ENCODE data around the gene FAR2. TPM values are rescaled to one million over a fixed set of nuclear protein-coding genes. Genes with fewer than 3 reads are reported as not detected.
"Not testable (repeated sequence)": the region's sequence is repeated elsewhere in the genome, so short reads cannot be mapped to it uniquely, and the experiment has no call there.

The FAR2 gene
- polyA plus RNA-seq, 3 donors = 1.5 to 5.7 (median 4.4) TPM

GRCh38 chr12:29337325-29337724 lies 188.2 kb downstream of the FAR2 start:
- WGBS, 3 donors = 86 to 98% (median 91%) methylated on average over 1 of the region's 1 CpG
- H3K27ac ChIP-seq (ENCODE audit: low read depth, low read length) = no peak overlapping the region

GRCh38 chr12:29343022-29343799 lies 194.1 kb downstream of the FAR2 start:
- no peak overlapping the region for H3K27ac ChIP-seq (ENCODE audit: low read depth, low read length)

DNA sequence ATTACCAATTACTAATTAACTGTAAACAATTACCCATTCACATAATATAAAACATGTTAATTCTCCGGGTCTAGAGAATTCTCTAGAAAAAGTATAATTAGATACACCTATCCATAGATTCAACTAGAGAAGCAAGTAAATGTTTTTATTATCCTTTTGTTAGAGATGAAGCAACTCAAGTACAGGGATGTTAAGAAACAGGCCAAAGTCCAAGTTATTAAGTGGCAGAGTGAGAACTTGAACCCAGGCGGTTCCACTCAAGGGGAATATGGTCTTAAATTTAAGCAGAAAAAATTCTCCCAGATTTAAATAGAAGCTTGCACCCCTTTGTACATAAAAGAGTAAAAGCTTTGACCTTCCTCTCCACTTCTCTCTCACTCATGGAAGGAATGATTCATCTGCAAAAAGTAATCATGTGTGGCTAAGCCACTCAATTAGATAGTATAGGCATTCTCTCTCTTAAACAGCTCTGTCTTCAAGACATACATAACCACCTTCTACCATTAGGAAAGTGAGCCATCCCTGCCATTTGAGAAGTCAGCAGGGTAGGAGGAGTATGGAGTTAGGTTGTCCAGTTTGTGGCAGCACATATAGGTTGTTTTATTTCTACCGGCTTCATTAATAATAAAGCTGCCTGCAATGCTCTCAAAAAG lies 197.8 kb downstream of the FAR2 start:
- whole genome bisulfite sequencing, 3 donors = 97 to 100% (median 99%) methylated on average over 3 of the region's 3 CpGs
- H3K27ac ChIP-seq (ENCODE audit: low read depth, low read length) = no peak overlapping the region

More at GRCh38 chr12:29343022-29343799, 194.1 kb downstream of the FAR2 start:
- WGBS, 3 donors = 84 to 90% (median 88%) methylated on average over 2 of the region's 2 CpGs

DNA sequence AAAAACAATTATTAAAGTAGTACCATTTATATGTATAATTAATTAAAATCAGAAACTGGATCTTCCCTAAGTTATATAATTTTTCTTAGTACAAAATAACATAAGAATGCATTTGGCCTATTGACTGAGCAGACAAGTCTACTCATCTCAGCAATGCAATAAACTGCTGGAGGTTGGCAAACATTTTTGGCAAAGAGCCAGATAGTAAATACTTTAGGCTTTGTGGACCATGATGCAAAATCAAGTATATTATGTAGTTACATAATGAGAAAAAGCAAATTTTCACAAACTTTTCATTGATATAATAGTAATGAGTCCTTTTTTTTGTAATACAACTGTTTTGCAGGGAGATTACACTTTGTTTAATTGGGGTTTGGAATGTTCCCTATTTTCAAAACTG lies 201.0 kb downstream of the FAR2 start:
- H3K27ac ChIP-seq (ENCODE audit: low read depth, low read length) = no peak overlapping the region

GRCh38 chr12:29354954-29355353 lies 205.9 kb downstream of the FAR2 start:
- WGBS, 3 donors = 91 to 98% (median 92%) methylated on average over 1 of the region's 1 CpG
- no peak overlapping the region for H3K27ac ChIP-seq (ENCODE audit: low read depth, low read length)

GRCh38 chr12:29365091-29365490 lies 216.0 kb downstream of the FAR2 start:
- 97 to 100% (median 98%) methylated on average over 2 of the region's 2 CpGs for WGBS, 3 donors
- no peak overlapping the region for H3K27ac ChIP-seq (ENCODE audit: low read depth, low read length)

DNA sequence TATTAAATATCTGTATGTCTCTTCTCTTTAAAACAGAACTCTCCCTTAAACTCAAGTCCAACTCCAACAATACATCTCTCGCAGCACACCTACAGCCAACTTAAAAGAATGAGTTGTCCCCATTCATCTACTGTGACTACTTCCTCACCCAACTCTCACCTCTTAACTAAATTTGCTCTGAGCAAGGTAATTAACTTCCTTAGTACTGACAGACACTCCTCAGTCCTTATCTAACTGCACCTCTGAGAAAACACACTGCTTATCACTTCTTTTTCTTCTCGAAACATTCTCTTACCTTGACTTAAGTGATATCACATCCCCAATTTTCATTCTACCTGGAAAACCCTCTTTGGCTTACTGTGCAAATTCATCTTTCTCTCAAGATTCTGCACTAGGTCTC lies 224.9 kb downstream of the FAR2 start:
- H3K27ac ChIP-seq (ENCODE audit: low read depth, low read length) = no peak overlapping the region
- WGBS, 3 donors = 75 to 98% (median 92%) methylated on average over 2 of the region's 2 CpGs

DNA sequence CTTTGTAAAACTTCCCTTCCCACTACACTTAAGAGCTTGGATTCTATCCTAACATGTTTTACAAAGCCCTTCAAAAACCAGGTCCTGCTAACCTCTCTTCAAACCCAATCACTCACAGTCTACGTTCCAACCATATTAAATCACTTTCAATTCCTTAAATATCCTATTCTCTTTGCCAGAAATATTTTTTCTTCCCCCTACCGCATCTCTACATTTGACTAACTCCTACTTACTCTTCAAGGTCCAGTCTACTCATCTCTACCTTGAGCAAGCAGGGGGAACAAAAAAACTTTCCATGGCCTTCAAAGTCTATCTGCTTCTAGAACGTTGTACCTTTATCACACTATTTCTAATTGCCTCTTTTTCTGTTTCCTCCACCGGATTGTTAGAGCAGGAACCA lies 225.8 kb downstream of the FAR2 start:
- 74 to 90% (median 89%) methylated on average over 4 of the region's 4 CpGs for WGBS, 3 donors
- no peak overlapping the region for H3K27ac ChIP-seq (ENCODE audit: low read depth, low read length)

DNA sequence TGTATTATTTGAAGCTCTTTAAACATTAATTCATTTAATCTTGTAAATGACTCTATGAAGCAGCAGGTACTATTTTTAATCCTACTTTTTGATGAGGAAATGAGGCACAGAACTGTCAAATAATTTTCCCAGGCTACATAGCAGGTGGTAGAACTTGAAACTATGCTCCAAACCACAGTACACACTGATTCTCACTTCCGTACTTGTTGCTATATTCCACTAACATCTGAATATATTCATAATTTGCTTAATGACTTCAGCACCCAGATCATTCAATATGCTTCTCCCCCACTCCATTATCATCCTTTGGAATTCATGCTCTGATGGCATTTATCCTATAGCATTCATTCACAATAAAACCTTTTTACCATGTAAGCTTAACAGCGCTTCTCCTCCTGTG lies 227.0 kb downstream of the FAR2 start:
- no peak overlapping the region for H3K27ac ChIP-seq (ENCODE audit: low read depth, low read length)
- WGBS, 3 donors = 99 to 100% (median 100%) methylated on average over 2 of the region's 2 CpGs

DNA sequence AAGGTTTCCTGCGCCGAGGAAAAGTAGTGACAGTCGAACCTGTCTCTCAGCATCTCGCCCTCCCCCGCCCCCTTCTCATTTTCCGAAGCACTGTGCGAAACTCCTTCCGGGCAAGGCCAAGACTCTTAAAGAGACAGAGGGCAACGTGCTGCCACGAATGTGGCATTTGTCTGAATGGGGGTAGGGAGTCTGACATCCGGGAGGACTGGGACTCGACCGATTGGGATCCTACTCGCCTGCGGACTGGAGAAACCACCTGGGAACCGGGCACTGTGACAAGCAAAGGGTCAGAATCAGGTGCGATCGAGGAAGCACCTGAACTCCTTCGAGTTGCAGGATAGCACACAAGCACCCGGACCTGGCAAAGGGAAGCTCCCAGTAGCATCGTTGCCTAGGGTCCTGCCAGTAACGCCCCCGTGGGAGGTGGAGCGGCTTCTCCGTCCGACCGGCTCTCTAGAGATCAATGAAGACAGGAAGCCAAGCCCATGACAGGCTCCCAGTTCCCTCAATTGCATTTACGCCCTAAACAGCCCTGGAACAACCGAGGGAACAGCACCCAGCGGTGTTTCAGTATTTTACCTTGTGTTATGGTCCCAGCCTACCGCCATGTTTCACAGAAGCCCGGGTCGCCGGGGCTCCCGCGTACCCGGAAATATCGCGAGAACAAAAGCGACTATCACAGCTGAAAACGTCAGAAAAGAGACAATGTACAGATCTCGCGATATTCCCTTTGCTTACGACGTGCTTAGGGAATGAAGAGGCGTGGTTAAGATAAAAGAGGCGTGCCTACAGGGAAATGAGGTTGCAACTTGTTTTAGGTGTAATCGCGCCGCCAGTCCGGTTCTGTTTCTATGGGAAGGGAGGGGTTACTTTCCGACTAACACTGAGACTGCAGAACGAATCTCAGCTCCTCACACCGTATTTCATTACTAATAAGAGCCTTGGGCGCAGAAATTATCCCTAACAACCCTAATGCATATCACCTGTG lies 231.8 kb downstream of the FAR2 start, which contains the start of gene ERGIC2:
Gene ERGIC2, minus strand, starts transcription at position 637 of the 988 bp plus-strand sequence. CDS start 9,539 bp downstream, outside the sequence.
- WGBS, 3 donors = 0% methylated on average over 55 of the region's 55 CpGs
- no peak within 1 kb of the TSS for H3K27ac ChIP-seq (ENCODE audit: low read depth, low read length)

DNA sequence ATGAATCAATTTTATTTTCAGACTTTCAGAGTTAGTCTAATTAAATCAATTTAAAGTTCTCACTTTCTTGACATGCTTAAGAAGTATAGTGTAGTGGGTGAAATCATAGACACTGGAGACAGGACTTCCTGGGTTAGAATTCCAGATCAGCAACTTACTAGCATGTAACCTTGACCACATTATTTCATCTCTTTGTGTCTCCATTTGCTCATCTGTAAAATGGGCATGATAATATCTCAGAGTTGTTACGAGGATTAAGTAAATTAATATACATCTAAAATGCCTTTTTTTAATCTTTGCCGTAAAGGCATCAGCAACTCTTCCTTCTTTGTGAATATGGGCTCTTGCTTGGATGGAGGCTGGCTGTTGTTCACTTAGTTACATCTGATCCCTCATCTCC lies 233.2 kb downstream of the FAR2 start:
- no peak overlapping the region for H3K27ac ChIP-seq (ENCODE audit: low read depth, low read length)
- 94 to 98% (median 95%) methylated on average over 2 of the region's 2 CpGs for WGBS, 3 donors

GRCh38 chr12:29385194-29385593 lies 236.1 kb downstream of the FAR2 start:
- WGBS, 3 donors = 90 to 97% (median 95%) methylated on average over 14 to 17 of the region's 17 CpGs
- H3K27ac ChIP-seq (ENCODE audit: low read depth, low read length) = not testable (repeated sequence)

Other genes with a start within 250 kb of the FAR2 start
- gene ERGIC2, start 231.9 kb downstream of the FAR2 start, polyA plus RNA-seq = 10 to 100 TPM; 28.6 to 54.1 (median 32.9) TPM

All from adipose tissue (tissue), 3 donors.